Stimulated activated CD4-positive, alpha-beta T cell treated with anti-CD3 and anti-CD28 coated beads, Interleukin-2, amount 100 ng/mL, for 24 hours (primary cell): Measurements from ENCODE around the gene TRPC6.

Source experiments
- DNase-seq, 2 donors: peaks; one replicate each; pipeline ENCODE4 v3.0.0-alpha.2; 2020

The TRPC6 gene

DNA sequence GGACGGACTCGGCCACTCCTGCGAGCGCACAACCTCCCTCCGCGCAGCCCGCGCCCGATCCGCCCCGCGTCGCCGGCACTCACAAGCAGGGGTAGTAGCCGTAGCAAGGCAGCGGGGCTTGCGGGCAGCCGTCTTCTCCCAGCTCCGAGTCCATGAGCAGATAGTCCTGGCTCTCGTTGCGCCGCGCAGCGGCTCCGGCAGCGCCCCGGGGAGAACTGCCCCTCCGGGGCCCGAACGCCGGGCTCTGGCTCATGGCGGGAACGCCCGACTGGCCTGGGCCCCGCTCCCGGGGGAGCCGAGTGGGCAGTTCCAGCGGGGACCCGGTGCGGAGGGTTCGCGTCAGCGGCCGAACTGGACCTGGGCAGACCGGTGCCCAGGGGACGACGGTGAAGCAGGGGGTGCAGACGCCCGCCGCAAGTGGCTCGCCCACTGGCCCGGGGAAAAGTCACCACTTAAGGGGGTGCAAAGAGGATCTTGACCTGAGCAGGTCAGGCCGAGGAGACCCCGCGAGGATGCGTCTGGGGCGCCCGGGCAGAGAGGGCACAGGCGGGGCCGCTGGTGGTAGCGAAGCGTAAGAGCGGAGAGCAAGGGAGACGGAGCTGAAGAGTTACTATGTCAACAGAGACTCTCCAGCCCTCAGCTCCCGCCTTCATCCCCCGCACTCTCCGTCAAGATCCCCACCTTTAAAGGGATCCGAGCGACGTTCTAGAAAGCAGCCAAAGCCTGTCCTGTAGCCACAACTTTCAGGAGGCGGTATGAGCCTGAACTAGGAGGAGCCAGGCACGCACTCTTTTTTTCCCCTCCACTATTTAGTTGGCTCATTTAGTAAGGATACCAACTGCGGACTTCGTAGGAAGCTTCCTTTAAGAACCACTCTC lies at the start of gene TRPC6:
TSS of gene TRPC6 (minus strand) at position 757 of the 878 bp plus-strand sequence. CDS start at position 253, 504 bp downstream.
- no peak for DNase-seq

DNA sequence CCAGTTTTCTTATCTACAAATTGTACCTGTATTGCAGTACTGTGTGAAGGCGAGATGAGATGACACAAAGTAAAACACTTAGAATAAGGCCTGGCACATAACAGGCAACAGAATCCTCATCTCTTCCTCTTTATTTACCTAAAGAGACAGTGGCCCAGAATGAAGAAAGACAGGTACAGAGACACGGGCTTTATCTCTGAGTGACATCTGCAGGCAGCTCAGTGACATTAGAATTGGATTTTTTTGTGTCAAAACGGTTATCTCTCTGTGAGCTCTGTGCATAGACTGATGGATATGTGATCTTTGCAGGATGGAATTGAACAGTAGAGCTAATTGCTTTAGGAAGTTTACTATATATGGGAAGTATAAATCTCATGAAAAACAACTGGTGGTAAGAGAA lies 36.2 kb upstream of the TRPC6 start:
- DNase-seq, result no peak

DNA sequence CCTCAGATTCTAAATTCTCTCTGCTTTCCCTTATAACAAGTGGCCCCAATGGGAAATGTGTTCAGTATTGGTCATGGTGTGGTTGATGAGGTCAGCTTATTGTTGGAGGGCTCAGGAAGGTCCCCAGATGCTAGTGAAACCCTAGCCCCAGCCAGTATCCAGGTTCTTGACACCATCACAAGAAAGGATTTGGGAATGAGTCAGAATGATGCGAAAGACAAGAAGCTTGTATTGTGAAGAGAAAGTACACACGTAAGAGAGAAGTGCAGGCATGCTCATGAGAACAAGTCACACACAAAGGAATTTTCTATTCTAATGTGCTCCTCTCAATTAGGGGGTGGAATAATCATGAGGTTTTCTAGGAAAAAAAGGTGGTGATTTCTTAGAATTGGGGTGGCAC lies 34.9 kb upstream of the TRPC6 start:
- no peak for DNase-seq

DNA sequence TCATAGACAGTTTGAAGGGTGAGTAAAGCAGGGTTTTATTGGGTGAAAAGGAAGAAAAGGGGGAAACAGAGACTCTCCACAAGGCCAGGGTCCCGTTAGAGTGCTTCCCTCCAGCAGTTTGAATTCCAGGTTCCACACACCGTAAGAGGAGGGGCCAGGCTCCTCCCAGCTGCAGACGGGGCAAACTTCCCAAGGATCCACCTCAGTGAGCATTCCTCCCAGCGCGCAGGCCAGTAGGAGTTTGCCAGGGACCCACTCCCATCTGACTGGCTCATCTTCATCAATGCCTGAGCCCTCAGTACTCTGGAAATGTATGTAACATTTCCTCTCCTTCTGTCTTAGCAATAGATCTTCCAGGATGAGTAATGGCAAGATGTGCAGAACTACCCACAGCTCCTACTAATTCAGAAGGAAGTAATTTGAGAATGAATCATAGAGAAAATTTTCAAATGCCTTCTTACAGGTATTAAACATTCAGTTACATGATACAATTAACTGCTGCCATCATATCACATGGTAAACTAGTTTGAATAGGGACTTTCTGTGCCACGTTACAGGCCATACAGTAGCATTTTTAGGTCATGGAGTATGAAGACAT lies 34.0 kb upstream of the TRPC6 start:
- no peak for DNase-seq

DNA sequence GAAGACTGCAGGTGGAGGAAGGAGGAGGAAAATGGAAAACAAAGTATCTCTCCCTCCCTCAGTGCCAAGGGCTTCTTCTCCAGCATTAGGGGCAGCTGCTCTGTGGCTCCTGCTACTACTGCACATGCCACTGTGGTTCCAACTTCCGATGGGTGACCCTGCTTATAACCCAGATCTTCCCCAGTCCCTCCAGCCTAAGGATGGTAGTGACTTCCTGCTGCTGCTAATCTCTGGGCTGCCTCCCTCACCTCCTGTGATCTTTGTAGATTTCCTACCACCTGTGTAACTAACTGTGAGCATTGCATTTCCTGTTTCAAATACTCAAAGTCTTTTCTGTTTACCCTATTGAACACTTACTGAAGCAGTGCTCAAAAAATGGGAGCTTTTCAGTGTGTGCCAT lies 28.7 kb upstream of the TRPC6 start:
- no peak for DNase-seq

DNA sequence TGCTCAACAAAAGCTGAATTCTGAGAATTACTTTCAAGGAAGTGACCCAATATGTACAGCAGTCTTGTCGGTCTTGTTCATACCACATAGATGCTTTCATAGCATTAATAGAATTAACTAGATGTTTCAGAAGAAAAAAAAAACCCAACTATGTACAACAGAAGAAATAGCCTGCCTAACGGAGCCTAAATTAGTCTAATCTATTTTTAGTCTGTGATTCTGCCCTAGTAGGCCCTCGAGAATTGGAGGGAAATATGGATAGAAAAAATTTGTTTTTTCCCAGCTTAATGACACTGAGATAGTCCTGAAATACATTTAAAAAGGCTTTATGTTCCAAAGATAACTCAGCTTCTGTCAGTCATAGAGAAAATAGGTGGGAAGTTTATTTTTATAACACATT lies 17.1 kb upstream of the TRPC6 start:
- DNase-seq, result no peak

DNA sequence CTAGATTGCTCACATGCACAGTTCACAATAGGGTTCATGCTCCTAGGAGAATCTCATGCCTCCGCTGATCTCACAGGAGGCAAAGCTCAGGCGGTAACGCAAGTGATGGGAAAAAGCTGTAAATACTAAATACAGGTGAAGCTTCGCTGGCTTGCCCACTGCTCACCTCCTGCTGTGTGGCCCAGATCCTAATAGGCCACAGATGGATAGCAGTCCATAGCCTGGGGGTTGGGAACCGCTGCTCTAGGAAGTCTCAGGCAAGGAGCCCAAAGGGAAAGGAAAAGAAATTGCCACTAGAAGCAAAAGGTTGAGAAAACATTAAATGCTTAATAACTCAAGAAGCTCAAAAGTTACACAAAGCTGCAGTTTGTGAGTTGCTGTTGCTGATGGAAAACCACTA lies 3.2 kb upstream of the TRPC6 start:
- no peak for DNase-seq

DNA sequence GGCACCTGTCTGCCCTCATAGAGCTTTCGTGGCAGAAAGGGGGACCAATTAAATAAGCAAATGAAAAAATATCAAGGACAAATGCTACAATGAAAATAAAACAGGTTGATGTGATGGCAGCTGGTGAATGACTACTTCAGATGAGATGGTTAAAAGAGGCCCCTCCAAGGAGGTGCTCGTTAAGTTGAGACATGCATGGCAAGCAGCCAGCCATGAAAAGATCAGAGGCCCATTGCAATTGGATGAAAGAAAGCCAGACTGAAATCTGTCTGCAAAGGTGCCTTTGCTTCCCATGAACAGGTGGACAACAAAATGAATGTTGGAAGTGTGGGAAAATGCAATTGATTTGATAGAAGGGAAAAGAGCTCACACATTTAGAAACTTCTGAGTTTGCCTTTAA lies 848 bp upstream of the TRPC6 start:
- no peak for DNase-seq

DNA sequence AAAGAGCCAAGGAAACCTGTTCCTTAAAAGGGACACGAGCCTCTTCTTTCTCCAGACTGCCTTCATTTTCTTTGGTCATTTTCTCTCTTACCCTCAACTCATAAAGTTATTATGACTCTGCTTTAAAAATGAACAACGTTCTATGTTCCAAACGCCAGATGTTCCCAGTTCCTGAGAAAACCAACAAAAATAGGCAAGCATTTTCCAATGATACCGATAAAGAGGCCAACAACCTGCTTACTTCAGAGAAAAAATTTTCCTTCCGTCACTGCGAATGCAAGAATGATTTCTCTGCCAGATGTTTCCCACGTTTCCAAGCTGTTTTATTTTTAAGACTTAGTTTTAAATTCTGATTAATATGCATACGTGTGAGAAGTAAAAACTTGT lies 315 bp upstream of the TRPC6 start:
- DNase-seq, result no peak

DNA sequence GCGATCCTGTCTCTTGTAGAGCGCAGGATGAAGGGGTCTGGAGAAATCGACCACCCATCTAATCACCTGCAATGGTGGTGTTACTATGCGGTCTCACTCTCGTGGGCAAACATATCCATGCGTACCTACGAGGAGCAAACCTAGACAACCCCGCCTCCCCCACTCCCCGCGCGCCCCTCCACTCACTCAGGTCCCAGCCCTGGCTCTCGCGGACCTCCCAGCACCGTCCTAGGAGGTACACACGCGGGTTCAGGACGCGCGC lies 887 bp downstream of the TRPC6 start:
- DNase-seq, result no peak

DNA sequence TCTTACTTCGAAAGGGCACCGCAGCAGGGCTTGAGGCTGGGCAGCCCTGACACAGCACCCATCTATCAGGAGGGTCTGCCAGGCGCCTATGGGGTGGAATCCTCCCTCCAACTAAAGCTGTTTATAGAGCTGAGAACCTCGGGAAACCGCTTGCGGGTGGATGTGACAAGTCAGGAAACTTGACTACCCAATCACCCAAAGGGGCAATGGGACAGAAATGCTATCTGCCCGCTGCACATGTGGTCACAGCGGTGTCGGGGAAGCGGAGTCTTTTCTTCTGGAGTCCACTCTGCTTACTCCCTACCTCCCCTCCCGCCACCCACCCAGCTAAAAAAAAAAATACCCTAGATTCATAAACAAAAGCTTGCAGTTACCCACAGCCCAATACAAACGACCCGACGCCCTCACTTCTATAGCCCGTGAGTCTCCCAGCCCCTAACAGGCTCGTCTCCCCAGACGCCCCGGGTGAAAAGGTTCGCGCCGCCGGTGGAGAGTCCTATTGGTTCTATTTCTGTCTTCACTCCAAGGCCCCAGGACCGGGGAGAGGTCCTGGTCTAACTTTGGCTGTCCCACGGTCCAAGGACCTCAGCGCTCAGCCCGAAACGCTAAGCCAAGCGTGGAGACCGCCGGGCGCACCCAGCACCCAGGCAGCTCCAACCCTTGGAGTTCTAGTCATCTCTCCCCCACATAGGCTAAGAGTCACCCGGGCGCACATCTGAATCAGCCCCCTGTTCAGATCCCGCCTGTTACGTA lies 1.4 kb downstream of the TRPC6 start:
- no peak for DNase-seq

DNA sequence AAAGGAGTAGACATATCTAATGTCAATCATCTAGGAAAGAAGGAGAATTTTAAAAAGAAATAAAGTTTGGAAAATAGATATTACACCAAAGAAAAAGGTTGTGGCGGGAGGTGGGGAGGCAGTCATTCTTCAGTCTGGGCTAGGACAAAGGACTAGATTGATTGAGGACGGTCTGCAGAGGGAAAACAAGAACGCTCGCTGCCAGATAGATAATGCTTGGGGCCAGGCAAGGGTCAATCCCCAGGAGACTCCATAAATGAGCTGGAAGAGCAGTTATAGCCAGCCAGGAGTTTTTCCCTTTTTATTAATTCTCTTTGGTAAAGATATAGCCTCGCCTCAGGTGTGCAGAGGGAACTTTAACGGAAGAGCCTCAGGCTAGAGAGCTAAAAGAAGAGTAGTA lies 6.3 kb downstream of the TRPC6 start:
- no peak for DNase-seq

DNA sequence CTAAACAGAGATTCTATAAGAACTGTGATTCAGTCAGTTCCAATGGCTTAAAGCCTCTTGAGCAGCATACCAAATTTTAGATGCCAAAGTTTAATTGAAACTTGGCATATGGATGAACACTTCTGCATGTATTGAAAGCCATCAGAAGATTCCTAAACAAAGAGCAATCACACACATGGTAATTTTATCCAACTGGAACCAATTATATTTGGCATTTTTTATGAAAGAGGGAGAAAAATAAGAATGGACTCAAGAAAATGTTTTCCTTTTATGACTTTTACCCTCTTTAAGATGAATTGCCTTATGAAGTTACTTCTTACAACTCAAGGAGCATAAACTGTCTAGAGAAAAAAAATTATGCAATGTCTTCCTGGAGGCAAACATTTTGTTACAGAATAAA lies 7.4 kb downstream of the TRPC6 start:
- no peak for DNase-seq

DNA sequence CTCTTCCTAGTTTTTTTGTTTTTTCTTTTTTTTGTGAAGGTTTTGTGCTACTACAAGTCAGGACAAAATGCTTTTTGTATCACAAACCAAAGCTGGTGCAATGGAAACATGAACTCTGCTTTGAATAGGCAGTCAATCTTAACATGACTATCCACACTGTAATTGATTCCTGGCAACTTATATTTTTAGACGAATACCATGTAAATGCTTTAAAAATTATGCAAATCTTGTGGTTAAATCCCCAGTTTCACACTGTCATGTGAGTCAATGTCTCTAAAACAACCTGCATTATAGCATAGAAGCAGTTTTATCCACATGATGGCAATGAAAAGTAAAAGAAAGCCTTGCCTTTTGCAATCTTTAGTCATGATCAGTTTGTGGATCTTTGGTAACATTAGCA lies 8.9 kb downstream of the TRPC6 start:
- no peak for DNase-seq

DNA sequence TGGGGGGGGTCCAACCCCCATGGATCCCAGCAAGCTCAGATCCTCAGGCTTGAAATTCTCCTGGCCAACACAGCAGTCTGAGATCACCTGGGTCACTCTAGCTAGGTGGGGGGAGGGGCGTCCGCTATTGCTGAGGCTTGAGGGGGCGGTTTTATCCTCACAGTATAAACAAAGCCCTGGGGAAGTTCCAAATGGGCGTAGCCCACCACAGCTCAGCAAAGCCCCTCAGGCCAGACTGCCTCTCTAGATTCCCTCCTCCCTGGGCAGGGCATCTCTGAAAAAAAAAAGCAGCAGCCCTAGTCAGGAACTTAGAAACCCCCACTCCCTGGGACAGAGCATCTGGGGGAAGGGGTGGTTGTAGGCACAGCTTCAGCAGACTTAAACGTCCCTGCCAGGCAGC lies 16.7 kb downstream of the TRPC6 start:
- DNase-seq, result no peak

DNA sequence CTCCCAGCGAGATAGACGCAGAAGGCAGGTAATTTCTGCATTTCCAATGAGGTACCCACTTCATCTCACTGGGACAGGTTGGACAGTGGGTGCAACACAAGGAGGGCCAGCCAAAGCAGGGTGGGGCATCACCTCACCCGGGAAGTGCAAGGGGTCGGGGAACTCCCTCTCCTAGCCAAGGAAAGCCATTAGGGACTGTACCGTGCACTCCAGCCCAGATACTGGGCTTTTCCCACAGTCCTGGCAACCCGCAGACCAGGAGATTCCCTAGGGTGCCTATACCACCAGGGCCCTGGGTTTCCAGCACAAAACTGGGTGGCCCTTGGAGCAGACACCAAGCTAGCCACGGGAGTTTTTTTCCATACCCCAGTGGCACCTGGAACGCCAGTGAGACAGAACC lies 17.2 kb downstream of the TRPC6 start:
- no peak for DNase-seq

DNA sequence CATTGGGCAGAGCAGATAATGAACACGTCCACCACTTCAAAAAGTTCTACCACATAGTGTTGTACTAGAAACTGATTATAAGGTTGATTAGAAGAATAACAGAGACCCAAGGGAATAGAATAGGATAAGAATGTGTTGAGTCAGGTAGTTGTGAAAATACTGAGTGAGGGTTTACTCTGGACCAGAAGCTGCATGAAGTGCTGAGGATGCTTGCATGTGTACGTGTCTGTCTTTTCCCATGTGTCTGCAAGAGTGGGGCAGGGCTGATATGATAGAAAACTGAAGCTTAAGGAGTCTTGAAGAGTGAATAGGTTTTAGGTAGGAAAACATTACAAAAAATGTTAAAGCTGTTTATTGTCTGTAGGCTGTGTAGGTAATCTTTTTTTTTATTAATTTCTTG lies 20.6 kb downstream of the TRPC6 start:
- DNase-seq, result no peak

DNA sequence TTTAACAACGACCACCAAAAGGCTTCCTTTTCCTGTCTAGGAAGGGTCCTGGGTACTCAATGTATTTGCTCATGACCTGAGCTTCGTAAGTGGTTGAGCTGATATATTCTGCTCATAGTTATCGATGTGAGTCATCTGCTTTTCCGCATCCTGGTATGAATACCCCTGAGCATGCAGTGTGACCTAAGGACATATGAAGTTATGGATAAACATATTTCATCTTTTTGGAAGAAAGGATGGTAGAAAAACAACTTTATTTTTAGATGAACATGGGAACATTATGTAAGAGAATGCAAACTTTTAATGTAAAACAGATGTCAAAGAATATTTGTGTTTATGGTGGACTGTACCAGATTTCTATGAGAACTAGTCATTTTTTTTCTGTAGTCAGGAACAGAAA lies 28.4 kb downstream of the TRPC6 start:
- no peak for DNase-seq

DNA sequence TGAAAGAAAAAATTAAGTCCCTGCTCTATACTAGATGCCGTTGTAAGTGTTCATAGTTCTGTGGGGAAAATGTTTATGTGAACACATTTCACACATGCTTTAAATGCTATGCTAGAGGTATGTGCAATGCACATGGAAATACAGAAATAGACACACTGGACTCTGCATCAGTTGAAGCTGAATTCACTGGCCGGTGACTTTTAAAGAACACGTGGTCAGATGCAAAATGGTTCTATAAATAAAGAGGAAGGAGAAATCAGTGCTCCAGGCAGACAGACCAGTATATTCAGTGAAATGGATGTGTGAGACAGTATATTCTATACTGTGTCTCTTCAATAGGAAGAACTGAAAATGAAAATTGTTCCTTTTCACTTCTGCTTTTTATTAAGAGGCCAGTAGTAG lies 29.9 kb downstream of the TRPC6 start:
- DNase-seq, result no peak

DNA sequence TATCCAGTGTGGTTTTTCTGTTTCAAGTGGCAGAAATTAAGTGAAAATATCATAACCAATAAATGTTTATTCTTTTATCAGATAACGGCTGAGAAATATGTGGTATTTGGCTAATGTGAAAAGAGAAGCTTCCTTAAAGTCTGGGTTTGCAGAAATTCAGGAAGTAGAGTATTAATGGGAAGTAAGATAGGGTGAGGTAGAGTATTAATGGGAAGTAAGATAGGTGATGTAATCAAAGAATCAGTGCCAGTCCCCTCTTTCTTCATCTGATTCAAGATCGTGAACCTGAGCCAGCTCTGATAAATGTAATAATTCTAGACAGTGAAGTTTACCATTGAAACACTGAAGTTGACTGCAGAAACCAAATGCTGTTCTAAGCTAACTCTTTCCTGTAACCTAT lies 30.9 kb downstream of the TRPC6 start:
- no peak for DNase-seq

DNA sequence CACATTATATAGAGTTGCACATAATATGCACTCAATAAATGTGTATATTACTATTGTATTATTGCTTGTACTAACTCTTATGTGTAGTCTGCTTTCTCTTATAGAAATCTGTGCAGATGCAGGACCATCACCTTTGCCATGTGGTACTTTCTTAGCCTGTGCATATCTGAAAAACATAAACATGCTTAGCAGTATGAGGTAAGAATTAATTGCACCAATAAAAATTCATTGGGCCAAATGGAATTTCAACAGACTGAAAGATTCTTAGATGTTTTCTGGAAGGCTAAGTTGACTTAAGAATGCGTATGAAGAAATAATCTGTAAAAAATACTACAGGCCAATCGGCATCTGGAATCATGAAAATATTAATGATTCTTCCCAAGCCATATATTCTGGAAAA lies 55.3 kb downstream of the TRPC6 start:
- DNase-seq, result no peak

DNA sequence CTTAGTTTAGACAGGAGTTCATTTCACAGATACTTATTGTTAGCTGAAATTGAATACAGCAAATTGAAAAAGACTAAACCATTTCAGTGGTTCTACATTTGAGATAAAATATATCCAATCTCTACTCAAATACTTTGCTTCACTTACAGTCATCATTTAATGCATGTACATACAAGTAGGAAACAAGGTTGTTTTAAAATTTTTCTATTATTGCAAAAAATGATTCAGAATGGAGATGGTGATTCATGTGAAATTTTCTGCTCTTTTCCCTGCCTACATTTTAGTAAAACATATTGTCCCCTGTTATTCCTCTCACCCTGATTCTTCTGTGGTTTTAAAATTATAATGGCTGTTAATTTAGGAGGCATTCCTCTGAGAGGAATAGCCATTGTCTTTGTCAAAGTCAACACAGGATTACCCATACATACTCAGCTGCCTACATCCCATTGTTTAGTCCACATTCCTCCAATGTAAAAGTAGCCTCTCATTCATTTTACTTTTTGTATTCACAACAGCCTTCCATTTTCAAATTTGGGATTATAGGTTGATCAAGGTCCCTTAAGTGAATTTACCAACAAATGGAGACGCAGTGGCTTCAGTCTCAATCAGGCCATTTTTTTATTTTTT lies 60.1 kb downstream of the TRPC6 start:
- DNase-seq, result no peak

DNA sequence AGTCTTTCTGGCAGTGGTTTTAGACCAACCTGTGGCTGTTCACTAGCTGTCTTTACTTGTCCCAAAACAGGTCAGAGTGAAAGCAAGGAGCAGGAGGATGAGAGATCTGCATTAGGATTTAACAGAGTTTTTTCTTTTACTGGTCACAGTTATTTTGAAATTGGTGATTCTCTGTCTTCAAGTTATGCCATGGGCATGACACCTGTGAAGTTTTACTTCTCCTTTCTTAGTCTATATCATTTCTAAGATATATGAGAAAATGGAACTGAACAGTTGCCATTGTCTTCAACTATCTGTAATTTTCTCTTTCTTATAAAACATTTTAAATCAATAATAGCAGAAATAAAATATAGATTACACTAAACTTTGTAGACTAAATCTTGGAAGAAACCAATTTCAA lies 60.6 kb downstream of the TRPC6 start:
- no peak for DNase-seq

DNA sequence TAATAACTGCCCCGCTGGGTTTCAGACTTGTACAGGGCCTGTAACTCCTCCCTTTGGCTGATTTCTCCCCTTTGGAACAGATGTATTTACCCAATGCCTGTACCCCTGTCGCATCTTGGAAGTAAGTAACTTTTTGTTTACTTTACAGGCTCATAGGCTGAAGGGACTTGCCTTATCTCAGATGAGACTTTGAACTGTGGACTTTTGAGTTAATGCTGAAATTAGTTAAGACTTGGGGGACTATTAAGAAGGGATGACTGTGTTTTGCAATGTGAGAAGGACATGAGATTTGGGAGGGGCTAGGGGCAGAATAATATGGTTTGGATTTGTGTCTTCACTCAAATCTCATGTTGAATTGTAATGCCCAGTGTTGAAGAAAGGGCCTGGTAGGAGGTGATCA lies 62.0 kb downstream of the TRPC6 start:
- no peak for DNase-seq
